HEK293T (cell line): ENCODE data around the gene LRRK1.

ENCODE experiments used
- CTCF ChIA-PET: fragments of 350-600 bp; formaldehyde crosslinking; extraction: SDS; loops from one replicate; lab custom pipeline; 2021; ENCODE audit warnings: antibody characterized with exemption, inconsistent platforms; lab: Yijun Ruan, JAX
- POLR2A ChIA-PET: fragments of 350-600 bp; formaldehyde crosslinking; extraction: SDS; loops from one replicate; lab custom pipeline; 2020; ENCODE audit warnings: antibody characterized with exemption, inconsistent platforms; lab: Yijun Ruan, JAX
- DNase-seq: peaks from one replicate; pipeline ENCODE4 v3.0.0; 2012; ENCODE audit warnings: mixed read lengths; ENCODE audit errors: extremely low spot score
- ARNT ChIP-seq: fragments of 450-650 bp; IDR thresholded peaks from 2 replicates; pipeline ENCODE4 v1.6.1; 2017; ENCODE audit warnings: mild to moderate bottlenecking
- BHLHE40 ChIP-seq: fragments of 450-650 bp; IDR thresholded peaks from 2 replicates; pipeline ENCODE4 v1.6.1; 2016; ENCODE audit warnings: mild to moderate bottlenecking, moderate library complexity, borderline replicate concordance
- CTBP1 ChIP-seq: fragments of 450-650 bp; IDR thresholded peaks from 2 replicates; pipeline ENCODE4 v1.6.1; 2016; ENCODE audit warnings: borderline replicate concordance
- ELF4 ChIP-seq: fragments of 450-650 bp; IDR thresholded peaks from 2 replicates; pipeline ENCODE4 v1.6.1; 2017; ENCODE audit warnings: antibody characterized with exemption
- FOXA1 ChIP-seq: fragments of 450-650 bp; IDR thresholded peaks from 2 replicates; pipeline ENCODE4 v1.6.1; 2016; ENCODE audit warnings: mild to moderate bottlenecking
- FOXK2 ChIP-seq: fragments of 450-650 bp; IDR thresholded peaks from 2 replicates; pipeline ENCODE4 v1.6.1; 2016; ENCODE audit warnings: mild to moderate bottlenecking
- FOXM1 ChIP-seq: fragments of 450-650 bp; IDR thresholded peaks from 2 replicates; pipeline ENCODE4 v1.6.1; 2017; ENCODE audit warnings: mild to moderate bottlenecking, borderline replicate concordance
- HDGF ChIP-seq: fragments of 450-650 bp; IDR thresholded peaks from 2 replicates; pipeline ENCODE4 v1.6.1; 2017; ENCODE audit warnings: antibody characterized with exemption, borderline replicate concordance
- L3MBTL2 ChIP-seq: fragments of 450-650 bp; conservative IDR thresholded peaks from 2 replicates; pipeline ENCODE4 v1.6.1; 2016; ENCODE audit warnings: mild to moderate bottlenecking
- LEF1 ChIP-seq: fragments of 450-650 bp; IDR thresholded peaks from 2 replicates; pipeline ENCODE4 v1.6.1; 2017; ENCODE audit warnings: mild to moderate bottlenecking, borderline replicate concordance
- NFRKB ChIP-seq: fragments of 450-650 bp; IDR thresholded peaks from 2 replicates; pipeline ENCODE4 v1.6.1; 2016; ENCODE audit warnings: mild to moderate bottlenecking, moderate library complexity
- PKNOX1 ChIP-seq: fragments of 450-650 bp; IDR thresholded peaks from 2 replicates; pipeline ENCODE4 v1.6.1; 2016
- SP1 ChIP-seq: fragments of 450-650 bp; IDR thresholded peaks from 2 replicates; pipeline ENCODE4 v1.6.1; 2017
- SUZ12 ChIP-seq: fragments of 450-650 bp; IDR thresholded peaks from 2 replicates; pipeline ENCODE4 v1.6.1; 2016; ENCODE audit warnings: mild to moderate bottlenecking
- TARDBP ChIP-seq: fragments of 450-650 bp; IDR thresholded peaks from 2 replicates; pipeline ENCODE4 v1.6.1; 2016
- ZNF384 ChIP-seq: fragments of 450-650 bp; IDR thresholded peaks from 2 replicates; pipeline ENCODE4 v1.6.1; 2016

The LRRK1 gene

GRCh38 chr15:100890850-100891249 is 28.3 kb upstream of the LRRK1 start:
- TF ChIP-seq FOXK2 = no peak
- TF ChIP-seq TARDBP = no peak
- TF ChIP-seq BHLHE40 = no peak
- TF ChIP-seq FOXM1 = no peak
- no peak for TF ChIP-seq NFRKB
- no peak for TF ChIP-seq ZNF384
- TF ChIP-seq PKNOX1 = no peak
- TF ChIP-seq HDGF = no peak
- TF ChIP-seq ARNT = no peak
- no peak for TF ChIP-seq FOXA1
- TF ChIP-seq SP1 = no peak
- TF ChIP-seq CTBP1 = no peak
- TF ChIP-seq LEF1 = no peak
- ChIA-PET POLR2A (no interaction called here), CTCF (no interaction called here)
- DNase-seq = no peak

GRCh38 chr15:100891307-100892012 is 27.7 kb upstream of the LRRK1 start:
- ChIA-PET POLR2A (no interaction called here), CTCF (interaction anchor here (0.8 kb wide), 1 partner anchor 19 kb away, joined by 3 read pairs; no protein-coding TSS in a partner anchor)
- no peak for DNase-seq
- no peak for TF ChIP-seq ZNF384
- TF ChIP-seq HDGF = no peak
- TF ChIP-seq FOXM1 = no peak
- TF ChIP-seq SUZ12 = no peak
- TF ChIP-seq ELF4 = no peak
- TF ChIP-seq L3MBTL2 = no peak
- no peak for TF ChIP-seq ARNT
- TF ChIP-seq FOXK2 = no peak
- no peak for TF ChIP-seq TARDBP
- no peak for TF ChIP-seq LEF1
- TF ChIP-seq NFRKB = no peak
- TF ChIP-seq BHLHE40 = no peak
- no peak for TF ChIP-seq FOXA1
- TF ChIP-seq PKNOX1 = no peak
- TF ChIP-seq CTBP1 = no peak
- no peak for TF ChIP-seq SP1

- TF ChIP-seq ZNF384 (no peak), L3MBTL2 (no peak)
- POLR2A ChIA-PET = no interaction called here
- CTCF ChIA-PET = interaction anchor here (0.8 kb wide), 1 partner anchor 19 kb away, joined by 3 read pairs; no protein-coding TSS in a partner anchor
- DNase-seq = no peak
Observed at GRCh38 chr15:100892013-100892355, 27.2 kb upstream of the LRRK1 start.

DNA sequence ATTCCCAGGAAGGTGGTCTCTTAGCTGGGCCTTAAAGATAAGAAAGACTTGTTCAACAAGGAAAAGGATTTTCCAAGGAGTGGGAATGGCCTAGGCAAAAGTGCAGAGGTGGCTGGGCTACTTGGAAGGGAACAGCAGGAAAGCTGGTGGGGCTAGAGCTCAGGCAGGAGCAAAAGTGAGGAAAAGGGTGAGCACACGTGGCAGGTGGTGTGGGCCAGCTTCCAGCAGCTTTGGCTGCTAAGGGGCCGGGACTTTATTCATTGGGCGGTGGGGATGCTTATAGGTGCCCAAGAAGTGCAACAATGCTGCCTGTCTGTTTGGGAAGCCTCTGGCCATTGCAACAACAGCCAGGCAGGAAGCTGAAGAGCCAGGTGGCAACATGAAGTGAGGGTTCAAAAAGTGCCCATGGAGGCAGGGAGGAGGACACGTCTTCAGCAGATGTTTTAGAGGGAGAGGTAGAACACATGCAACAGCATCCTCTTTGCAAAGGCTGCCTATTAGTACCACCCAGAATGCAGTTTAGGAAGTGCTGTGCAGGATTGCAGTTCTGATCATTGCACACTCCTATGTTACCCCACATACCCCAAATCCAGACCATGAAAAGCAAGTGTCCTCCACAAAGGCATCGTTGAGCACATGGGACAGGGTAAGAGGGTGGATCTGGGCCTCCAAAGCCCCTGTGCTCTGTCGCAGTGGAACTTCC is 25.7 kb upstream of the LRRK1 start:
- no peak for TF ChIP-seq FOXA1
- TF ChIP-seq ZNF384 = no peak
- TF ChIP-seq FOXM1 = no peak
- TF ChIP-seq SP1 = no peak
- TF ChIP-seq TARDBP = no peak
- TF ChIP-seq ARNT = no peak
- no peak for TF ChIP-seq ELF4
- TF ChIP-seq PKNOX1 = no peak
- no peak for TF ChIP-seq SUZ12
- no peak for TF ChIP-seq CTBP1
- TF ChIP-seq NFRKB = no peak
- no peak for TF ChIP-seq BHLHE40
- no peak for TF ChIP-seq HDGF
- no peak for TF ChIP-seq LEF1
- no peak for TF ChIP-seq L3MBTL2
- no peak for TF ChIP-seq FOXK2
- CTCF ChIA-PET = no interaction called here
- no peak for DNase-seq
- POLR2A ChIA-PET = no interaction called here

GRCh38 chr15:100893964-100894295 is 25.2 kb upstream of the LRRK1 start:
- TF ChIP-seq ELF4 (no peak), CTBP1 (no peak), NFRKB (no peak), ZNF384 (no peak), L3MBTL2 (no peak), FOXA1 (no peak), FOXM1 (no peak), PKNOX1 (no peak), TARDBP (no peak), FOXK2 (no peak), SP1 (no peak), ARNT (no peak), SUZ12 (no peak), BHLHE40 (no peak), LEF1 (no peak)
- ChIA-PET CTCF (no interaction called here), POLR2A (no interaction called here)
- DNase-seq = no peak

DNA sequence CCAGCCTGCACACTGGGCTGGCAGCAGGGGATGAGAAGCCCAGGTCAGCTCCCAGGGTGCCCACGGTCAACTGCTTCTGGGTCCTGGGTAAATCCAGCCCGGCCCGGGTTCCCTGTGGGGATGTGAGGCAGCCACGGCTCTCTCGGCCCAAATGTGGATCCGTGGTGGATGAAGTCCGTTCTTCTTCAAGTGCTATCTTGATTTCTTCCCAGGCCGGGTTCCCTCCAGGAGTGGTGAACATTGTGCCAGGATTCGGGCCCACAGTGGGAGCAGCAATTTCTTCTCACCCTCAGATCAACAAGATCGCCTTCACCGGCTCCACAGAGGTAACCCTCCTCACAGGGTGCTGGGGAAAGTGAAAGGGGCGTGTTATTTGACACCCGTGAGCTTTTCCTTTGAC is 23.4 kb upstream of the LRRK1 start:
- CTCF ChIA-PET = no interaction called here
- DNase-seq = no peak
- POLR2A ChIA-PET = no interaction called here
- TF ChIP-seq ARNT (no peak), FOXA1 (no peak), L3MBTL2 (no peak), ELF4 (no peak), FOXM1 (no peak), SUZ12 (no peak), FOXK2 (no peak), LEF1 (no peak)
